Adipocyte (in vitro differentiated cells): Measurements from ENCODE around the gene TBPL1.

Experiments used
- DNase-seq: peaks from one replicate; pipeline ENCODE4 v3.0.0-alpha.2; 2015; ENCODE audit warnings: low read depth
- H3K27me3 ChIP-seq: replicated peaks from 2 replicates; pipeline ENCODE4 v1.7.0; 2013; ENCODE audit warnings: mild to moderate bottlenecking, low read length, moderate library complexity; ENCODE audit not compliant: control insufficient read depth, insufficient read depth
- H3K36me3 ChIP-seq: 2 replicates; pipeline ENCODE4 v1.7.0; 2013; ENCODE audit warnings: low read length, mild to moderate bottlenecking, moderate library complexity; ENCODE audit not compliant: control insufficient read depth, insufficient read depth, severe bottlenecking
- H3K4me1 ChIP-seq: 2 replicates; pipeline ENCODE4 v1.7.0; 2013; ENCODE audit warnings: mild to moderate bottlenecking, low read length, moderate library complexity; ENCODE audit not compliant: control insufficient read depth, insufficient read depth
- H3K4me3 ChIP-seq: 2 replicates; pipeline ENCODE4 v1.7.0; 2013; ENCODE audit warnings: mild to moderate bottlenecking, low read length, moderate library complexity
- H3K9ac ChIP-seq: 2 replicates; pipeline ENCODE4 v1.7.0; 2013; ENCODE audit warnings: mild to moderate bottlenecking, low read length, moderate library complexity
- H3K9me3 ChIP-seq: 2 replicates; pipeline ENCODE4 v1.7.0; 2013; ENCODE audit warnings: mild to moderate bottlenecking, low read length, moderate library complexity; ENCODE audit not compliant: control insufficient read depth

The TBPL1 gene

DNA sequence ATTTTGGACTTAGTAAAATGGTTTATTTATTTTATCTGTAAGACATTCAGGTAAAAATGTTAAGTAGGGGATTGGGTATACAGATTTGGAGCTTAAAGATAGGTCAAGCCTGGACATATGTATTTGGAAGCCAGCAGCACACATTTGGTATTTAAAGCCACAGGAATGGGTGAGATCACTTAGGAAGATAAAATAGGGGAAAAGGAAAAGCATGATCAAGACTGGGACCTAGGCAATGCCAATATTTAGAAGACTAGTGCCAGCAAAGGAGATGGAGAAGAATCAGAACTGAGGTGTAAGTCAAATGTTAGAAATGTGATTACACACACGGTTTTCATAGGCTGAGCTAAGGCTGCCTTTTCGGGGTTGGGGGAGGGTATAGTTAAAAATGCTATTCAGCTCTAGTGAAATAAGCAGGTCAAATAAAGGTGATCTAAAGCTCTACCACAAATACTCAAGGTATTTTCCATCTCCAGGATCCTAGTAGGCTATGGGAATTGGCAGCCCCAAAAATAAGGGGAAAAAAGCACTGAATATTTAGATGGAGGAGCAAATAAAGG, 78.8 kb downstream of the TBPL1 start:
- Histone ChIP-seq H3K9ac (no peak overlapping the region), H3K36me3 (no peaks in the 10 kb centered on the region), H3K4me1 (peaks cover 13% of the 10 kb centered on the region), H3K27me3 (no peaks in the 10 kb centered on the region), H3K9me3 (no peaks in the 10 kb centered on the region), H3K4me3 (no peak overlapping the region)
- DNase-seq = peak; percentile 31

DNA sequence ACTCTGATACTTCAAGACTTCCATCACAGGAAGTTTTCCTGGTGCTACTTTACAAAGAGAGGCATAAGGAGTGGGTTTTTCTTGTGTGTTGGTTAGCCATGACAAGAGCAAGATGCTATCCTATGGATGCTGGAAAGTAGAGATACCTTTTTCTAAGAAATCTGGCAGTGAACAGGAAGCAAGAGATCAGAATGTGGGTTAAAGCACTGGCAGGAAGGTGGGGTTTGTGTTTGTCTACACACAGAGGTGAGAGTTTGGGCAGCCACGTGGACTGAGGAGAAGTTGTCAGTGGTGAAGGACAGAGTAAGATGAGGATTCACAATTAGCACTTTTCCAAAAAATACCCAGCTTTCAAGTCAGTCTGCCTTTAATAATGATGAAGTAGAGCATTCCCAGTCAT, 81.5 kb downstream of the TBPL1 start:
- no peak overlapping the region for H3K9ac ChIP-seq
- H3K4me1 ChIP-seq = peaks cover 13% of the 10 kb centered on the region

DNA sequence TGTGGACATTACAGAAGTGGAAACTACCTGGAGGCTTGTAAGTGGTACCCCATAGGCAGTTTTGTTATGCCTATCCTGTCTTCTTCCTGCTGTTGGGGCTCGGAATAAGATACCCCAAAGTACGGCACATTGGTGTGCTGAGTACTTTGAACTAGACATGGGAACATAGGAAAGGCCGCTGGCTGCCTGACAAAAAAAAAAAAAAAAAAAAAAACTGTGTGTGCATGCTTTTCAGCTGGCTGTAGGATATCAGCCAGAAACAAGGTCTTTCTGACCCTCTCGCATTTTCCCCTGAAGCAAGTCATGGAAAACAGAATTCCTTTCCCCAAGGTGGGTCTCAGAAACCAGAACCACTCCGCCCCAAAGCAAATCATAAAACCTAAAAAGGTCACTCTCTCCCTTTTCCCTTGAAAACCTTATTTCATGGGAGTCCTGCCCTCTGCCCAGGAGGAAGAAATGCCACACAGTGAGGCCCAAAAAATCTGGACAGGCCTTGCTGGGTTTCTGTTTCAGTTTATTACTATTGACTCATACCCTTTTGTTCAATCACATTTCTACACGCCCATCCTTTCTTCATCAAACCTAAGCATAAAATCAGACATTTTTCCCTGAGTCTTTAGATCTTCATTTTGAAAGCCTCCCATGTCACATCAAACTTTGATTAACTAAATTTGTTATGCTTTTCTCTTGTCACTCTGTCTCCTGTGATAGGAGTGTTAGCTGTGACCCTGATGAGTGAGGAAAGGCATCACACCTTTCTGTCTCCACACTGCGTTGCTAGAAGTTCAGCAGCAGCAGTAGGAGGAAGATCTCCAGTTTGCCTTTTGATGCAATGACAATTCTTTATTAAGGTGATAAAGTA, 82.2 kb downstream of the TBPL1 start:
- Histone ChIP-seq H3K9ac (no peak overlapping the region), H3K9me3 (no peaks in the 10 kb centered on the region)

More for the DNA sequence above, 81.5 kb downstream of the TBPL1 start:
- DNase-seq = no peak
- Histone ChIP-seq H3K27me3 (no peaks in the 10 kb centered on the region), H3K4me3 (no peak overlapping the region), H3K9me3 (no peaks in the 10 kb centered on the region), H3K36me3 (no peaks in the 10 kb centered on the region)

DNA sequence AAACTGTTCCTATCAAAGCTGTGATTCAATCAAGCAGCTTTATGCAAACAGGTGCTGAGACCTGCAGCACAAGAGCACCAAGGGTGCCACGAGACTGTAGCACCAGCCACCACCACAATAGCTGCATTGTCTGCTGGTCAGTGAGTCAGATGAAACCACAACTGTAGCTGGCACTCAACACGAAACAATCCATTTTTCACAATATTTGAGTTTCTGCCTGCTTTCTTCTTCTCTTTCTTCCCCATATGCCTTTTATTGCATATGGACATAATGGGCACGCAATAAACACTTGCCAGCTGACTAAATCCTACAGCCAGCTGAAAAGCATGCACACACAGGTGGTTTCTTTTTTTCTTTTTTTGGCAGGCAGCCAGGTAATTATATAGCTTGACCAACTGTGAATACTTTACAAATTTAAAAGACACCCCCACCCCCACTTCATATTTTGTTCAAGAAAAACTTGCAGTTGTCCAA, 82.8 kb downstream of the TBPL1 start:
- no peaks in the 10 kb centered on the region for H3K36me3 ChIP-seq
- peak; percentile 37 for DNase-seq

More for the DNA sequence above, 82.2 kb downstream of the TBPL1 start:
- Histone ChIP-seq H3K4me3 (no peak overlapping the region), H3K36me3 (no peaks in the 10 kb centered on the region), H3K27me3 (no peaks in the 10 kb centered on the region), H3K4me1 (peaks cover 13% of the 10 kb centered on the region)
- no peak for DNase-seq

DNA sequence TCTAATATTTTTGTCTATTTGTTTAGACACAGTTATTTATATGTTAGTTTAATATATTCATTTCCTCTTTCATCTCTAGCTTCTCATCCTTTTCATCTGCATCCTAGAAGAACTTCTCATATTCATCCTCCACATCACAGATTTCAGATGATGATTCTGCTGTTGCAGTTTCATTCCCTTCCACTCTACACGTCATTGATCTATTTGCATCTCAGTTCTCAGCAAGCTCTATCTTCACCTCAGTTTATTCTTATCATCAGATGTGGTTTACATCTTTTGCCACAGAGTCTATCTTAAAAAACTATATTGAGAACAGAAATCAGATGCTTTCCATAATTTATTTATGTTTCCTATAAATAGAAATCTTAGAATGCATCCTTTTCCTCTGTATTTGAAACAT, 86.1 kb downstream of the TBPL1 start:
- no peak for DNase-seq
- no peaks in the 10 kb centered on the region for H3K36me3 ChIP-seq
- H3K9me3 ChIP-seq = no peaks in the 10 kb centered on the region
- no peak overlapping the region for H3K4me3 ChIP-seq
- H3K9ac ChIP-seq = no peak overlapping the region
- H3K27me3 ChIP-seq = no peaks in the 10 kb centered on the region
- peaks cover 22% of the 10 kb centered on the region for H3K4me1 ChIP-seq

More for the DNA sequence above, 82.8 kb downstream of the TBPL1 start:
- H3K27me3 ChIP-seq = no peaks in the 10 kb centered on the region
- H3K4me3 ChIP-seq = no peak overlapping the region
- no peak overlapping the region for H3K9ac ChIP-seq
- no peaks in the 10 kb centered on the region for H3K9me3 ChIP-seq
- H3K4me1 ChIP-seq = peaks cover 20% of the 10 kb centered on the region
